Measurements from ENCODE around the gene RASGRP3. TPM values are rescaled to one million over a fixed set of nuclear protein-coding genes. Genes with fewer than 3 reads are reported as not detected.

The RASGRP3 gene
- total and polyA plus RNA-seq, 2 of the 13 experiments (the other 11 are each of a cell fraction or from before 2014, with no cell fraction given): 0.01 TPM; not detected in 1

- TF ChIP-seq ZNF224 (CRISPR knock-in tag; IDR thresholded peaks at IDR 0.05) (peak; percentile 64; the same call in 1 of the 2 replicates), ZFP82 (CRISPR knock-in tag; IDR thresholded peaks at IDR 0.05; ENCODE audit: borderline replicate concordance) (no peak; the same call in 1 of the 2 replicates), ZNF616 (CRISPR knock-in tag; IDR thresholded peaks at IDR 0.05; ENCODE audit: low read depth) (peak; percentile 74; the same call in 1 of the 2 replicates), ZNF768 (CRISPR knock-in tag; IDR thresholded peaks at IDR 0.05) (0 out of 2 replicates have a peak, but pooled peaks have one; percentile 9), SAP130 (CRISPR knock-in tag; IDR thresholded peaks at IDR 0.05; ENCODE audit: low read depth) (peak; percentile 85), ZSCAN22 (CRISPR knock-in tag; IDR thresholded peaks at IDR 0.05) (no peak; the same call in 1 of the 2 replicates), ZFX (CRISPR knock-in tag; IDR thresholded peaks at IDR 0.05; ENCODE audit: low read depth) (peak; percentile 71; the same call in 1 of the 2 replicates), HINFP (CRISPR knock-in tag; IDR thresholded peaks at IDR 0.05; ENCODE audit: low read depth) (peak; percentile 46), TOE1 (CRISPR knock-in tag; IDR thresholded peaks at IDR 0.05) (peak; percentile 69; the same call in 1 of the 2 replicates), THAP9 (CRISPR knock-in tag; IDR thresholded peaks at IDR 0.05; ENCODE audit: borderline replicate concordance) (peak; percentile 85), ZNF776 (CRISPR knock-in tag; IDR thresholded peaks at IDR 0.05) (peak; percentile 97), ZNF687 (CRISPR knock-in tag; IDR thresholded peaks at IDR 0.05) (peak; percentile 98)
- TF ChIP-seq, protein P1, sequence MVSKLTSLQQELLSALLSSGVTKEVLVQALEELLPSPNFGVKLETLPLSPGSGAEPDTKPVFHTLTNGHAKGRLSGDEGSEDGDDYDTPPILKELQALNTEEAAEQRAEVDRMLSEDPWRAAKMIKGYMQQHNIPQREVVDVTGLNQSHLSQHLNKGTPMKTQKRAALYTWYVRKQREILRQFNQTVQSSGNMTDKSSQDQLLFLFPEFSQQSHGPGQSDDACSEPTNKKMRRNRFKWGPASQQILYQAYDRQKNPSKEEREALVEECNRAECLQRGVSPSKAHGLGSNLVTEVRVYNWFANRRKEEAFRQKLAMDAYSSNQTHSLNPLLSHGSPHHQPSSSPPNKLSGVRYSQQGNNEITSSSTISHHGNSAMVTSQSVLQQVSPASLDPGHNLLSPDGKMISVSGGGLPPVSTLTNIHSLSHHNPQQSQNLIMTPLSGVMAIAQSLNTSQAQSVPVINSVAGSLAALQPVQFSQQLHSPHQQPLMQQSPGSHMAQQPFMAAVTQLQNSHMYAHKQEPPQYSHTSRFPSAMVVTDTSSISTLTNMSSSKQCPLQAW (CRISPR knock-in tag; IDR thresholded peaks at IDR 0.05): peak; percentile 86
- TF ChIP-seq, protein P2, sequence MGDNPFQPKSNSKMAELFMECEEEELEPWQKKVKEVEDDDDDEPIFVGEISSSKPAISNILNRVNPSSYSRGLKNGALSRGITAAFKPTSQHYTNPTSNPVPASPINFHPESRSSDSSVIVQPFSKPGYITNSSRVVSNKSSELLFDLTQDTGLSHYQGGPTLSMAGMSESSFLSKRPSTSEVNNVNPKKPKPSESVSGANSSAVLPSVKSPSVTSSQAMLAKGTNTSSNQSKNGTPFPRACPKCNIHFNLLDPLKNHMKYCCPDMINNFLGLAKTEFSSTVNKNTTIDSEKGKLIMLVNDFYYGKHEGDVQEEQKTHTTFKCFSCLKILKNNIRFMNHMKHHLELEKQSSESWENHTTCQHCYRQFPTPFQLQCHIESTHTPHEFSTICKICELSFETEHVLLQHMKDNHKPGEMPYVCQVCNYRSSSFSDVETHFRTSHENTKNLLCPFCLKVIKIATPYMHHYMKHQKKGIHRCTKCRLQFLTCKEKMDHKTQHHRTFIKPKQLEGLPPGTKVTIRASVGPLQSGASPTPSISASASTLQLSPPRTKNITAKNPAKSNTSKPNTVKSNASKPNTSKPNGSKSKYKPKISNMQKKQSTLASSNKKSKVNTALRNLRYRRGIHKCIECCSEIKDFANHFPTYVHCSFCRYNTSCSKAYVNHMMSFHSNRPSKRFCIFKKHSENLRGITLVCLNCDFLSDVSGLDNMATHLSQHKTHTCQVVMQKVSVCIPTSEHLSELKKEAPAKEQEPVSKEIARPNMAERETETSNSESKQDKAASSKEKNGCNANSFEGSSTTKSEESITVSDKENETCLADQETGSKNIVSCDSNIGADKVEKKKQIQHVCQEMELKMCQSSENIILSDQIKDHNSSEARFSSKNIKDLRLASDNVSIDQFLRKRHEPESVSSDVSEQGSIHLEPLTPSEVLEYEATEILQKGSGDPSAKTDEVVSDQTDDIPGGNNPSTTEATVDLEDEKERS (CRISPR knock-in tag; IDR thresholded peaks at IDR 0.05): peak; percentile 92
Measured at GRCh38 chr2:33599175-33599942, 122.9 kb downstream of the RASGRP3 start, which contains the start of gene FAM98A (continued).
